ENCODE data around the gene CASK.

The CASK gene

DNA sequence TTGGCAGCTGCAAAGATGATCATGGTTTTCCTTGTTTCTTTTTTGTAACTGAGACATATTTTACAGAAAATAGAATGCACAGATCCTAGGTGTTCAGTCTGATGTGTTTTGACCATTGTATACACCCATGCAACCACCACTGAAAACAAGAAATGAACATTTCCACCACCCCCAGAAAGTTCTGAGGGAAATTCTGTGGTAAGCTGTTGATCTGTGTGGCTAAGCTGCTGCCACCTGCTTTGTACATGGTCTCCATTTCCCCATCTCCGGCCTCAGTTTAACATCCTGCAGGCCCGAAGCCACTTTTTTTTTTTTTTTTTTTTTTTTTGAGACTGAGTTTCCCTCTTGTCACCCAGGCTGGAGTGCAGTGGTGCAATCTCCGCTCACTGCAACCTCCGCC, 411.0 kb downstream of the CASK start:
- no peak overlapping the region for H3K4me3 ChIP-seq (ENCODE audit: low read depth, low read length)
- TF ChIP-seq, protein P1, sequence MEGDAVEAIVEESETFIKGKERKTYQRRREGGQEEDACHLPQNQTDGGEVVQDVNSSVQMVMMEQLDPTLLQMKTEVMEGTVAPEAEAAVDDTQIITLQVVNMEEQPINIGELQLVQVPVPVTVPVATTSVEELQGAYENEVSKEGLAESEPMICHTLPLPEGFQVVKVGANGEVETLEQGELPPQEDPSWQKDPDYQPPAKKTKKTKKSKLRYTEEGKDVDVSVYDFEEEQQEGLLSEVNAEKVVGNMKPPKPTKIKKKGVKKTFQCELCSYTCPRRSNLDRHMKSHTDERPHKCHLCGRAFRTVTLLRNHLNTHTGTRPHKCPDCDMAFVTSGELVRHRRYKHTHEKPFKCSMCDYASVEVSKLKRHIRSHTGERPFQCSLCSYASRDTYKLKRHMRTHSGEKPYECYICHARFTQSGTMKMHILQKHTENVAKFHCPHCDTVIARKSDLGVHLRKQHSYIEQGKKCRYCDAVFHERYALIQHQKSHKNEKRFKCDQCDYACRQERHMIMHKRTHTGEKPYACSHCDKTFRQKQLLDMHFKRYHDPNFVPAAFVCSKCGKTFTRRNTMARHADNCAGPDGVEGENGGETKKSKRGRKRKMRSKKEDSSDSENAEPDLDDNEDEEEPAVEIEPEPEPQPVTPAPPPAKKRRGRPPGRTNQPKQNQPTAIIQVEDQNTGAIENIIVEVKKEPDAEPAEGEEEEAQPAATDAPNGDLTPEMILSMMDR (IDR thresholded peaks at IDR 0.05; ENCODE audit: borderline replicate concordance, insufficient read depth, low read depth, low read length) = no peak

DNA sequence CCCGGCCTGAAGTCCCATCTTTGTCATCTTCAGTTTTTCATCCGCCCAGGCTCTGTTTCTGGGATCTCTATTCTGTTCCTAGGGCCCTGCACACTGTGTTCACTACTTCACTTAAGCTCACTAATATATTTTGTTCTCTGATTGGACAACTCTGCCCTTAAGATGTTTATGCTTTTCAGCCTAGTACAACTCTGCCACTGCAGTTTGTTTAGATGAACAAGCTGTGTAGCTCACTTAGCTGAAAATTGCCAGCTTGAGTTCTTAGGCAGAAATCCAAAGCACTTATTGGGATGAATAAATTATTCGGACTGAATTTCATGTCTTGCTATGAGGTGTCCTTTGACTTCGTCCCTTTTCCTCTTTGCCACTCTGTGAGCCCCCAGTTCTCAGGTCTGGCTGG, 415.4 kb downstream of the CASK start:
- no peak overlapping the region for H3K4me3 ChIP-seq (ENCODE audit: low read depth, low read length)
- TF ChIP-seq, protein P1 (IDR thresholded peaks at IDR 0.05; ENCODE audit: borderline replicate concordance, insufficient read depth, low read depth, low read length) = no peak

DNA sequence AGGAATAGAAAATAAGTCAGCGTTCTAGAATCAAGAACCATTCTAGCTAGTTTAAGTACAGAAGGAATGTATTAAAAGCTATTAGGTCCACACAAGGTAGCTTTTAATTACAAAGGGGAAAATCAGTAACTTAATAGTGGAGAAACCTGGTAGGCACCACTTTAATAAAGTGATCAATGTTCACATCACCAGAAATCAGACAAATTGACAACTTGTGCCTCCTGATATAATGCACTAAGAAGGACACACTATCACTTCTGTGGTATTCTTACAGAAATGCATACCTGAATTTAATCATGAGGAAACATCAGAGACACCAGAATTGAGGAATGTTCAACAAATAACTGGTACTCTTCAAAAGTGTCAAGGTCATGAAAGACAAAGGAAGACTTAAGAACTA, 421.4 kb downstream of the CASK start:
- TF ChIP-seq, protein P1 (IDR thresholded peaks at IDR 0.05; ENCODE audit: borderline replicate concordance, insufficient read depth, low read depth, low read length) = no peak
- H3K4me3 ChIP-seq (ENCODE audit: low read depth, low read length) = no peak overlapping the region

DNA sequence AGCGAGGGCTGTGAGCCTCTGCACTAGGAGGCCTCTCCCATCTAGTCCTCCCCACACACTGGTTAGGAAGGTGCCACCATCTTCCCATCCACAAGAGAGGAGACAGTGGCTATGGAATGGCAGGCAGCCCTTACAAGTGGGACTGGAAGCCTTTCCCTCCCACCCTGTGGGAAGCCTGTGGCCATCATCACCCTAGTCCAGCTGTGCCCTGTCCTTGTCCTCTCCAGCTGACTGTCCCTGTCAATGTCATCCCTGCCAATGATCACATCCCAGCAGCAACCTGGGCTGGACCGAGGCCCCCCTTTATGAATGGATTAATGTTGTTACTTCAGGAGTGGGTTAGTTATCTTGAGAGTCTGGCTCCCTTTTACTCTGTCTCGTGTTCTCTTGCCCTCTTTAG, 423.4 kb downstream of the CASK start:
- TF ChIP-seq, protein P1 (IDR thresholded peaks at IDR 0.05; ENCODE audit: borderline replicate concordance, insufficient read depth, low read depth, low read length) = no peak
- no peak overlapping the region for H3K4me3 ChIP-seq (ENCODE audit: low read depth, low read length)

DNA sequence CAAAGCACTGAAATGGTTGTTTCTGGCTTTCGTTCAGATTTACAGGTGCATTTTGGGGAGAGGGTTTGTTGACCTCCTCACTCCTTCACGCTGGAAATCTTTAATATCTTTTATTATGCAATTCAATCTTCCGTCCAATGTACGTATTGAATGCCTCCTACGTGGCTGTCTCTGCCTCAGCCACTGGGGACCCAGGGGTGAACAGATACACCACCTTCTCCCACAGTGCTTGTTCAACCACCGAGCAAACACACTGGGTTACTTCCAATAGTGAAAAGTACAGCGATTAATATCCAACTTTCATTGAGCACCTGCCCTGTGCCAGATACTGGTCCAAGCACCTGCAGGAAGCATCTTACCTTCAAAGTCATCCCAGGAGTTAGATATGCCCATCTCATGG, 424.2 kb downstream of the CASK start:
- TF ChIP-seq, protein P1 (IDR thresholded peaks at IDR 0.05; ENCODE audit: borderline replicate concordance, insufficient read depth, low read depth, low read length) = no peak
- H3K4me3 ChIP-seq (ENCODE audit: low read depth, low read length) = no peak overlapping the region

DNA sequence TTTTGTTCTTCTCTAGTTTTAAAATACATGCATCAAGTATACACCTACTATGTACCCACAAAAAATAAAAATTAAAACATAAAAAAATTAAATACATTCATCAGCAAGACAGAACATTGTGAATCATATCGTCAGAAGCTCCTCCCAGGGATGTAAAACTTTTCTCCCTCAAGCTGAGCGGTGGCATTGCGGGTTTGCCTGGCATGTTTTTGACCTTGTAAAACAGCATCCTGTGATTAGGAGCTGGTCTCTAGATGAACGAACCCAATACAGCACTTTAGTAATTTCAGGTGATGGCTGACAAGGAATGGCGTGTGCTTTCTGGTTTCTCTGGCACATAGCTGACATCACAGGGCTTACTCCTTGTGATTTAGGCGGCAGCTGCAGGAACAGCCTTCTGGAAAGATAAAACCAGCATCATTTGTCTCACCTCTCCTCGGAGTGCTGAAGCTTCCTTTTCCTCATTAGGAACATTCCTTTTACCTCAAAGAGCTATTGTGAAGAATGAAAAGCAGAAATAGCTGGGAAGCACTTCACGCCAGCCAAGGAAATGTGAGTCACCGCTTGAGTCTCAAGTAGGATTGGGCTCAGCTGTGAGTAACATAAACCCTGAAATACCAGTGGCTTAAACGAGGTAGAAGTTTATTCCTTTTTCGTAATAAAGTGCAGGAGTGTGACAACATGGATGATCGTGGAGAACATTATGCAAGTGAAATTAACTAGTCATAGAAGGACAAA, 431.9 kb downstream of the CASK start:
- no peak overlapping the region for H3K4me3 ChIP-seq (ENCODE audit: low read depth, low read length)
- TF ChIP-seq, protein P1 (IDR thresholded peaks at IDR 0.05; ENCODE audit: borderline replicate concordance, insufficient read depth, low read depth, low read length) = no peak

DNA sequence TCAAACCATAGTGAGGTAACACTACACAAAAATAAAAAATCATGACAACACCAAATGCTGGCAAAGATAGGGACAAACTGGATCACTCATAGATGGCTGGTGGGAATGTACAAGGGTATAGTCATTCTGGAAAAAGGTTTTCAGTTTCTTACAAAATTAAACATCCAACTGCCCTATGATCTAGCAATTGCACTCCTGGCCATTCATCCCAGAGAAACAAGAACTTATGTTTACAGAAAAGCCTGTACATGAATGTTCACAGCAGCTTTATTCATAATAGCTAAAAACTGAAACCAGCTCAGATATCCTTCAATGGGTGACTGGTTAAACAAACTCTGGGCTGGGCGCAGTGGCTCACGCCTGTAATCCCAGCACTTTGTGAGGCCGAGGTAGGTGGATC, 432.9 kb downstream of the CASK start:
- H3K4me3 ChIP-seq (ENCODE audit: low read depth, low read length) = no peak overlapping the region
- TF ChIP-seq, protein P1 (IDR thresholded peaks at IDR 0.05; ENCODE audit: borderline replicate concordance, insufficient read depth, low read depth, low read length) = no peak

Measured in GM12875 (cell line).